GM12878 (cell line): ENCODE measurements around the gene ZCRB1. TPM values are rescaled to one million over a fixed set of nuclear protein-coding genes. Genes with fewer than 3 reads are reported as not detected.

Source experiments
- ATAC-seq: fragments of 200-7000 bp; cut with Tn5 transposase; 3 replicates; pipeline ENCODE4 v1.9.1; 2020; ENCODE audit warnings: mild to moderate bottlenecking, moderate library complexity
- BruUV-seq: library from RNA; stranded (reverse); fragments of 400-500 nt; replicated peaks from 2 replicates; lab custom pipeline; 2021; lab: Mats Ljungman, UMichigan
- CTCF ChIA-PET: fragments of 300-600 bp; sonication (Branson Sonifier 250); formaldehyde crosslinking; extraction: SDS; loops from one replicate; lab custom pipeline; 2021; ENCODE audit warnings: inconsistent platforms; lab: Yijun Ruan, JAX
- POLR2A ChIA-PET: fragments of 350-600 bp; formaldehyde crosslinking; extraction: SDS; loops from one replicate; lab custom pipeline; 2021; ENCODE audit warnings: inconsistent platforms; lab: Charles Lee
- RAD21 ChIA-PET: fragments of 300-600 bp; sonication (Branson Sonifier 250); formaldehyde crosslinking; loops from one replicate; lab custom pipeline; 2023; ENCODE audit warnings: antibody characterized with exemption; ENCODE audit not compliant: unreplicated experiment; lab: Charles Lee
- SMC1A ChIA-PET: fragments of 300-600 bp; sonication (Branson Sonifier 250); formaldehyde crosslinking; loops from one replicate; lab custom pipeline; 2023; ENCODE audit not compliant: unreplicated experiment, uncharacterized antibody; lab: Charles Lee
- DNase-seq: peaks from one replicate; pipeline ENCODE4 v3.0.0-alpha.2; 2011; ENCODE audit warnings: low read depth, low spot score
- FAIRE-seq: peaks from 3 replicates; lab custom pipeline; 2011; peaks lifted over from hg19 to GRCh38; lab: Jason Lieb, UNC
- H2AFZ ChIP-seq: 2 replicates; pipeline ENCODE4 v1.6.0; 2011; ENCODE audit warnings: low read depth, low read length, control low read depth; ENCODE audit not compliant: control insufficient read depth
- H3K27ac ChIP-seq: 2 replicates; pipeline ENCODE4 v1.5.1; 2011; ENCODE audit warnings: control low read depth; ENCODE audit not compliant: control insufficient read depth, insufficient read depth
- H3K27me3 ChIP-seq, 2 experiments: replicated peaks in 1 of 2; 2 replicates each; pipeline versions ENCODE4 v1.6.0 to v1.6.1; 2011; ENCODE audit warnings: low read length in 1 of 2; ENCODE audit not compliant: control insufficient read depth in 2 of 2, insufficient read depth in 2 of 2
- H3K36me3 ChIP-seq, 2 experiments: 2 replicates each; pipeline ENCODE4 v1.5.1; 2011; ENCODE audit warnings: low read length in 1 of 2; ENCODE audit not compliant: control insufficient read depth in 2 of 2, insufficient read depth in 2 of 2
- H3K4me1 ChIP-seq: 2 replicates; pipeline ENCODE4 v1.6.1; 2011; ENCODE audit warnings: mild to moderate bottlenecking, low read length, moderate library complexity, mixed read lengths; ENCODE audit not compliant: control insufficient read depth, insufficient read depth
- H3K4me2 ChIP-seq: 2 replicates; pipeline ENCODE4 v1.6.0; 2011; ENCODE audit warnings: control low read depth; ENCODE audit not compliant: control insufficient read depth, insufficient read depth
- H3K4me3 ChIP-seq: fragments of 200-600 bp; sonication (generic); 2 replicates; pipeline ENCODE4 v1.5.1; 2016
- H3K79me2 ChIP-seq: 2 replicates; pipeline ENCODE4 v1.6.0; 2011; ENCODE audit warnings: low read length; ENCODE audit not compliant: control insufficient read depth, insufficient read depth
- H3K9ac ChIP-seq: 2 replicates; pipeline ENCODE4 v1.8.0; 2011; ENCODE audit warnings: low read length, control low read depth, mixed read lengths; ENCODE audit not compliant: control insufficient read depth, insufficient read depth
- H3K9me3 ChIP-seq: replicated peaks from 3 replicates; pipeline ENCODE4 v1.5.1; 2011; ENCODE audit warnings: mild to moderate bottlenecking, low read length; ENCODE audit not compliant: control insufficient read depth, insufficient read depth
- H4K20me1 ChIP-seq: 2 replicates; pipeline ENCODE4 v1.6.0; 2011; ENCODE audit not compliant: control insufficient read depth, insufficient read depth
- BCL11A ChIP-seq: IDR thresholded peaks from 2 replicates; pipeline ENCODE4 v1.6.1; 2011; ENCODE audit warnings: low read depth, low read length
- BHLHE40 ChIP-seq, 2 experiments: fragments of 450-650 bp in 1 of 2; IDR thresholded peaks; 2 replicates each; pipeline ENCODE4 v1.6.1; 2011 to 2017; ENCODE audit warnings: low read depth in 2 of 2, borderline replicate concordance in 1 of 2, improper control_type of control experiment in 1 of 2, low read length in 1 of 2, mild to moderate bottlenecking in 1 of 2
- CHD4 ChIP-seq: fragments of 200-600 bp; sonication (generic); IDR thresholded peaks from 2 replicates; pipeline ENCODE4 v1.6.1; 2016; ENCODE audit warnings: mild to moderate bottlenecking
- HDGF ChIP-seq: fragments of 450-650 bp; IDR thresholded peaks from 2 replicates; pipeline ENCODE4 v1.6.1; 2016; ENCODE audit warnings: antibody characterized with exemption
- IKZF1 ChIP-seq: fragments of 450-650 bp; conservative IDR thresholded peaks from 2 replicates; pipeline ENCODE4 v1.6.1; 2017; ENCODE audit warnings: antibody characterized with exemption, mild to moderate bottlenecking
- KDM1A ChIP-seq: fragments of 200-600 bp; sonication (generic); IDR thresholded peaks from 2 replicates; pipeline ENCODE4 v1.6.1; 2016; ENCODE audit warnings: borderline replicate concordance
- NBN ChIP-seq: fragments of 450-650 bp; IDR thresholded peaks from 2 replicates; pipeline ENCODE4 v1.6.1; 2016
- NR2F1 ChIP-seq: fragments of 450-650 bp; conservative IDR thresholded peaks from 2 replicates; pipeline ENCODE4 v1.6.1; 2017; ENCODE audit warnings: mild to moderate bottlenecking
- PBX3 ChIP-seq: IDR thresholded peaks from 2 replicates; pipeline ENCODE4 v1.6.1; 2011; ENCODE audit warnings: mild to moderate bottlenecking, low read depth, low read length, moderate library complexity; ENCODE audit not compliant: insufficient replicate concordance
- POU2F2 ChIP-seq: IDR thresholded peaks from 3 replicates; pipeline ENCODE4 v1.6.1; 2011; ENCODE audit warnings: low read depth, mild to moderate bottlenecking, low read length, borderline replicate concordance
- SMAD5 ChIP-seq: IDR thresholded peaks from 2 replicates; pipeline ENCODE4 v1.6.1; 2016; ENCODE audit warnings: antibody characterized with exemption, low read depth
- TBL1XR1 ChIP-seq: IDR thresholded peaks from 2 replicates; pipeline ENCODE4 v1.6.1; 2012; ENCODE audit warnings: low read depth, low read length, improper control_type of control experiment
- WRNIP1 ChIP-seq: IDR thresholded peaks from 2 replicates; pipeline ENCODE4 v1.6.1; 2011; ENCODE audit warnings: low read depth, low read length, improper control_type of control experiment, borderline replicate concordance
- YY1 ChIP-seq: IDR thresholded peaks from 2 replicates; pipeline ENCODE4 v1.6.1; 2011; ENCODE audit warnings: low read depth, mild to moderate bottlenecking, low read length
- WGBS: methylation state at CpG from one replicate; pipeline ENCODE4 v1.1.6; 2016; ENCODE audit warnings: low lambda C conversion rate; ENCODE audit not compliant: insufficient replicate concordance, insufficient coverage; ENCODE audit errors: missing lambda C conversion rate; 5-methylcytosine and 5-hydroxymethylcytosine counted together
- in situ Hi-C: fragments of 300-500 bp; cut with MboI; formaldehyde crosslinking; loops from 9 replicates; pipeline ENCODE4 v1.14.3; 2018; ENCODE audit warnings: mixed read lengths
- intact Hi-C: fragments of 100-400 bp; cut with micrococcal nuclease; formaldehyde crosslinking; loops from one replicate; pipeline ENCODE4 v1.14.2; 2022; ENCODE audit not compliant: unreplicated experiment
- polyA plus RNA-seq, 11 experiments: library from polyadenylated mRNA; depleted of rRNA in 4 of 11; unstranded in 6 of 11; stranded (reverse) in 5 of 11; fragments of >200 nt; fragmentation: Nextera tagmentation in 4 of 11; fragmentation: Illumina TruSeq in 1 of 11; extraction: Ambion mirVana in 4 of 11; extraction: Trizol in 1 of 11; gene quantifications; 1 replicate in 1 of 11; 2 replicates in 10 of 11; pipeline versions ENCODE4 v1.2.1 to v1.2.3, GENCODE V29; 2011 to 2016; ENCODE audit warnings: inconsistent platforms in 2 of 11, missing spikeins in 2 of 11, low read depth in 1 of 11
- total RNA-seq, 4 experiments: library from RNA; depleted of rRNA in 3 of 4; stranded (reverse); fragments of >200 nt in 3 of 4; fragmentation: Illumina TruSeq in 1 of 4; extraction: Trizol in 1 of 4; gene quantifications; 2 replicates each; pipeline versions ENCODE4 v1.2.1 to v1.2.3, GENCODE V29; 2013 to 2021

ZCRB1 gene
- total and polyA plus RNA-seq, 10 of the 15 experiments (the other 5 are each of a cell fraction or from before 2014, with no cell fraction given) = 43.3 to 178 (median 88.6) TPM

GRCh38 chr12:42299392-42300308, 26.2 kb downstream of the ZCRB1 start (continued):
- TF ChIP-seq PBX3 (peak; percentile 52), POU2F2 (peak; percentile 96), SMAD5 (no peak), WRNIP1 (0 out of 2 replicates have a peak, but pooled peaks have one; percentile 68), CHD4 (no peak; the same call in 1 of the 2 replicates), KDM1A (peak; percentile 65; the same call in 1 of the 2 replicates), YY1 (0 out of 2 replicates have a peak, but pooled peaks have one; percentile 53), IKZF1 (peak; percentile 92), TBL1XR1 (peak; percentile 96), BCL11A (peak; percentile 98)

- Histone ChIP-seq H3K4me1 (peaks cover 20% of the 10 kb centered on the region), H3K27me3 (no peaks in the 10 kb centered on the region), H3K27ac (peak overlapping the region; percentile 77), H2AFZ (no peak overlapping the region; the same call in none of the 2 replicates), H3K9ac (peak overlapping the region; percentile 8), H3K4me3 (0 out of 2 replicates have a peak overlapping the region, but pooled peaks have one; percentile 31), H4K20me1 (no peaks in the 10 kb centered on the region), H3K36me3 (no peaks in the 10 kb centered on the region), H3K4me2 (peak overlapping the region; percentile 78), H3K9me3 (peaks cover 2% of the 10 kb centered on the region; the same call in 1 of the 3 replicates), H3K79me2 (no peaks in the 10 kb centered on the region)
- SMC1A ChIA-PET = interaction anchor here (0.7 to 3.2 kb wide), 18 partner anchors 9 to 982 kb away, joined by 3 to 13 read pairs (median 4); partner anchors contain the start of genes PPHLN1 and ZCRB1
- RAD21 ChIA-PET = interaction anchor here (0.7 to 2.9 kb wide), 8 partner anchors 15 to 1740 kb away, joined by 3 to 9 read pairs (median 4); partner anchors contain the start of genes PPHLN1 and ZCRB1
- no peak for FAIRE-seq
- peak; percentile 32 for ATAC-seq
- TF ChIP-seq NR2F1 (no peak), HDGF (0 out of 2 replicates have a peak, but pooled peaks have one; percentile 19), BHLHE40 (IDR thresholded peaks at IDR 0.05; ENCODE audit: borderline replicate concordance in 1 of 2, low read depth in 2 of 2, low read length in 1 of 2) (peak in 1 of 2 experiments; percentile 77; a peak in 2 of 4 replicates), NBN (peak; percentile 33; the same call in 1 of the 2 replicates)
- DNase-seq = no peak
- intact Hi-C loops (loop anchor here (1.0 to 5.0 kb wide), 3 partner anchors 27 to 73 kb away; partner anchors contain the start of genes PPHLN1, YAF2 and ZCRB1), in situ Hi-C loops (no loop called here)
- POLR2A ChIA-PET = interaction anchor here (0.7 to 1.4 kb wide), 4 partner anchors 9 to 979 kb away, joined by 3 to 10 read pairs (median 3); no protein-coding TSS in a partner anchor
- CTCF ChIA-PET = interaction anchor here (0.7 to 3.0 kb wide), 7 partner anchors 24 to 98 kb away, joined by 3 to 15 read pairs (median 6); no protein-coding TSS in a partner anchor
- WGBS = 3% methylated on average over 4 of the region's 4 CpGs
- BruUV-seq = no TSS peak
Measured at GRCh38 chr12:42298887-42299286, 27.0 kb downstream of the ZCRB1 start.
